Fibroblast of skin of right quadriceps (primary cell): Measurements from ENCODE around the gene ADAMTSL1.

Source experiments
- DNase-seq: peaks from one replicate; pipeline ENCODE4 v3.0.0-alpha.2; 2013

The ADAMTSL1 gene

GRCh38 chr9:18472435-18472834 is 1.5 kb upstream of the ADAMTSL1 start:
- DNase-seq = no peak

GRCh38 chr9:18472841-18473251 is 1.1 kb upstream of the ADAMTSL1 start:
- DNase-seq = no peak

- DNase-seq = peak; percentile 67
These were observed 830 bp downstream of the ADAMTSL1 start for GRCh38 chr9:18474783-18475182.

- no peak for DNase-seq
These were observed 3.2 kb downstream of the ADAMTSL1 start for GRCh38 chr9:18477121-18477660.

- DNase-seq = no peak
These were observed 3.8 kb downstream of the ADAMTSL1 start for GRCh38 chr9:18477719-18478118.

- DNase-seq = peak; percentile 97
These were observed 4.8 kb downstream of the ADAMTSL1 start for GRCh38 chr9:18478501-18479361.

- DNase-seq = no peak
These were observed 5.5 kb downstream of the ADAMTSL1 start for GRCh38 chr9:18479405-18479804.

GRCh38 chr9:18480662-18481093 is 6.7 kb downstream of the ADAMTSL1 start:
- peak; percentile 98 for DNase-seq

GRCh38 chr9:18482371-18482770 is 8.4 kb downstream of the ADAMTSL1 start:
- no peak for DNase-seq

GRCh38 chr9:18485714-18486113 is 11.8 kb downstream of the ADAMTSL1 start:
- DNase-seq = peak; percentile 78

GRCh38 chr9:18487611-18488010 is 13.7 kb downstream of the ADAMTSL1 start:
- no peak for DNase-seq

GRCh38 chr9:18488886-18489285 is 14.9 kb downstream of the ADAMTSL1 start:
- DNase-seq = no peak

- peak; percentile 81 for DNase-seq
These were observed 15.9 kb downstream of the ADAMTSL1 start for GRCh38 chr9:18489861-18490260.

- DNase-seq = peak; percentile 100
These were observed 16.9 kb downstream of the ADAMTSL1 start for GRCh38 chr9:18490641-18491370.

- peak; percentile 64 for DNase-seq
These were observed 18.7 kb downstream of the ADAMTSL1 start for GRCh38 chr9:18492612-18493011.

- peak; percentile 83 for DNase-seq
These were observed 19.6 kb downstream of the ADAMTSL1 start for GRCh38 chr9:18493451-18493993.

- no peak for DNase-seq
These were observed 21.1 kb downstream of the ADAMTSL1 start for GRCh38 chr9:18495065-18495464.

GRCh38 chr9:18496256-18497000 is 22.5 kb downstream of the ADAMTSL1 start:
- no peak for DNase-seq

GRCh38 chr9:18499062-18499461 is 25.1 kb downstream of the ADAMTSL1 start:
- DNase-seq = no peak

- peak; percentile 47 for DNase-seq
These were observed 26.0 kb downstream of the ADAMTSL1 start for GRCh38 chr9:18499980-18500379.

GRCh38 chr9:18500451-18500850 is 26.5 kb downstream of the ADAMTSL1 start:
- DNase-seq = no peak

GRCh38 chr9:18501949-18502348 is 28.0 kb downstream of the ADAMTSL1 start:
- no peak for DNase-seq

GRCh38 chr9:18502546-18502945 is 28.6 kb downstream of the ADAMTSL1 start:
- DNase-seq = no peak
